Measurements from ENCODE around the gene MSI2. TPM values are rescaled to one million over a fixed set of nuclear protein-coding genes. Genes with fewer than 3 reads are reported as not detected.
A peak's percentile ranks its signal among the peaks of the same experiment; 100 is the strongest.

Gene MSI2
- total RNA-seq, 2 experiments from 2014 or later = 38.8 to 39.0 TPM

GRCh38 chr17:57670769-57671569 is 414.6 kb downstream of the MSI2 start:
- peaks cover 35% of the 10 kb centered on the region for H3K4me1 Mint-ChIP-seq (ENCODE audit: low read depth)
- H3K27me3 Mint-ChIP-seq (ENCODE audit: low read depth) = no peaks in the 10 kb centered on the region
- DNase-seq = peak; percentile 55
- no peaks in the 10 kb centered on the region for H3K36me3 Mint-ChIP-seq (ENCODE audit: low read depth)
- H3K9me3 Mint-ChIP-seq = no peaks in the 10 kb centered on the region
- intact Hi-C loops (cut with micrococcal nuclease) = loop anchor here (1.0 to 10.0 kb wide), 7 partner anchors 25 to 414 kb away; partner anchors contain the start of genes CCDC182 and MSI2
- peak overlapping the region; percentile 83 for H3K27ac Mint-ChIP-seq
- no peak overlapping the region for H3K4me3 Mint-ChIP-seq
- CTCF ChIA-PET = interaction anchor here (0.6 to 4.0 kb wide), 21 partner anchors 10 to 542 kb away, joined by 3 to 58 read pairs (median 4); no protein-coding TSS in a partner anchor

DNA sequence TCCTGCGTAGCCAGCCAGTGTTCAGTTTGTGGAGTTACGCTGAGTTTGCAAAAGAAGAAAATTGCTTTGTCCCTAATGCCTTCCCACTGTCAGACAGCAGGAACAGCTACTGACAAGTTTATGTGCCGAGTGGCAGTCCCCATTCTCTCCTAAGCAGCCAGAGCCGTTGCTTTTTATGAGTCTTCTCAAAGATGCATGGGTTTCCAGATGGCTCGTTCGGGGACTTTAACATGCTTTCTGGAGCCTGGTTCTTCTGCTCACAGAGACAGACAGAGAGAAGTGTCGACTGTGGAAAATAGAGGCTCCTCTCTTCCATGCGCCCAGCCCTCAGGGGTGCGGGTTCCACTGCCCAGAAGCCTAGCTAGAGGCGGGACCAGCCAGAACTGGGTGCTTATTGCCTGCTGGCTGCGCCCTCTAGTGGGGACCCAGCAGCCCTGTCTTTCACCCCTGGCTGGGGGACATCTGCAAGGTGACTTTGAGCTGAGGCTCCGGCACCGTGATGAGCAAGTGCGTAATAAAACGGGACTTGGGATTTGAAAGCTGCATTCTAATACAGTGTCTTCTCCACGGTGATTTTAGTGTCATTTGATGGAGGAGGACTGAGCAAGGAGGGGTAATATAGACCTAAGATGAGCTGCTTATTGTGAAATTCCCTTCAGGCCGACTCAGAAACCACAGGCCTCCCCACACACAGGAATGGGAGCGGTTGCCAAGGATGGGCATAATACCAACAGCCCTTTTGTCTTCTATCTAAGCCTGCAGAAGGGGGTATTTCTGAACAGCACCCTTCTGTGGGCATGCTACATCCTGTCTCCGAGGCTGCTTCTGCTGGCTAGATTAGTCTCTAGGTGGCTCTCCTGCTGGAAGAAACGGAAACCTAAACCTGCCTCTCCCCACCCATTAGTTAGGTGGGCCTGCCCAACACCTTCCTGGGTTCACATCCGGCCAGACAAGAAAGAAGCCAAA is 415.6 kb downstream of the MSI2 start:
- DNase-seq = peak; percentile 83
- peak overlapping the region; percentile 83 for H3K27ac Mint-ChIP-seq
- CTCF ChIA-PET = interaction anchor here (0.7 to 4.0 kb wide), 30 partner anchors 11 to 543 kb away, joined by 3 to 58 read pairs (median 4); no protein-coding TSS in a partner anchor
- intact Hi-C loops (cut with micrococcal nuclease) = loop anchor here (1.0 to 10.0 kb wide), 8 partner anchors 74 to 541 kb away; partner anchors contain the start of genes CCDC182 and MSI2
- H3K9me3 Mint-ChIP-seq = no peaks in the 10 kb centered on the region
- H3K27me3 Mint-ChIP-seq (ENCODE audit: low read depth) = no peaks in the 10 kb centered on the region
- no peak overlapping the region for H3K4me3 Mint-ChIP-seq
- peaks cover 34% of the 10 kb centered on the region for H3K4me1 Mint-ChIP-seq (ENCODE audit: low read depth)
- no peaks in the 10 kb centered on the region for H3K36me3 Mint-ChIP-seq (ENCODE audit: low read depth)

- Mint-ChIP-seq H3K36me3 (ENCODE audit: low read depth) (no peaks in the 10 kb centered on the region), H3K9me3 (no peaks in the 10 kb centered on the region), H3K4me1 (ENCODE audit: low read depth) (peaks cover 34% of the 10 kb centered on the region), H3K4me3 (no peak overlapping the region), H3K27me3 (ENCODE audit: low read depth) (no peaks in the 10 kb centered on the region), H3K27ac (peak overlapping the region; percentile 14)
- CTCF ChIA-PET = interaction anchor here (0.8 to 4.0 kb wide), 13 partner anchors 12 to 544 kb away, joined by 3 to 58 read pairs (median 4); no protein-coding TSS in a partner anchor
- intact Hi-C loops (cut with micrococcal nuclease) = loop anchor here (1.0 to 10.0 kb wide), 7 partner anchors 74 to 542 kb away; partner anchors contain the start of genes CCDC182 and MSI2
- no peak for DNase-seq
Observed at GRCh38 chr17:57672971-57673370, 416.6 kb downstream of the MSI2 start.

DNA sequence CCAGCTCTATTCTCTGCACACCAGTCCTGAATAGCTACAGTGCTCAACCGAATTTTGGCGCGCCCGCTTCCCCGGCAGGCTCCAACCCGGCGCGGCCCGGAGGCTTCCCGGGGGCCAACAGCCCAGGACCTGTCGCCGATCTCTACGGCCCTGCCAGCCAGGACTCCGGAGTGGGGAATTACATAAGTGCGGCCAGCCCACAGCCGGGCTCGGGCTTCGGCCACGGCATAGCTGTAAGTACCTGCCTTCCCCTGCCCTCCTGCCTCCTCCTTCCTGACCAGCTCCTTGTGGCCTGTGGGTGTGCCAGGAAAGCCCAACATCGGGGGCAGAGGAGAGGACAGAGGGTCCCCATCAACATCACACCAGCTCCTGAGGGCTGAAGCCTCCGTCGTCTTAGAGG is 418.6 kb downstream of the MSI2 start:
- H3K36me3 Mint-ChIP-seq (ENCODE audit: low read depth) = no peaks in the 10 kb centered on the region
- H3K27me3 Mint-ChIP-seq (ENCODE audit: low read depth) = no peaks in the 10 kb centered on the region
- H3K4me1 Mint-ChIP-seq (ENCODE audit: low read depth) = peaks cover 31% of the 10 kb centered on the region
- no peak overlapping the region for H3K27ac Mint-ChIP-seq
- no peak overlapping the region for H3K4me3 Mint-ChIP-seq
- intact Hi-C loops (cut with micrococcal nuclease) = loop anchor here (5.0 to 10.0 kb wide), 3 partner anchors 72 to 418 kb away; partner anchors contain the start of genes CCDC182 and MSI2
- H3K9me3 Mint-ChIP-seq = no peaks in the 10 kb centered on the region
- CTCF ChIA-PET = interaction anchor here (0.6 to 1.2 kb wide), 5 partner anchors 10 to 420 kb away, joined by 3 read pairs; no protein-coding TSS in a partner anchor
- no peak for DNase-seq

GRCh38 chr17:57675427-57676387 is 419.4 kb downstream of the MSI2 start:
- Mint-ChIP-seq H3K9me3 (no peaks in the 10 kb centered on the region), H3K4me1 (ENCODE audit: low read depth) (peaks cover 23% of the 10 kb centered on the region), H3K36me3 (ENCODE audit: low read depth) (peaks cover 1% of the 10 kb centered on the region), H3K27ac (no peak overlapping the region), H3K4me3 (no peak overlapping the region), H3K27me3 (ENCODE audit: low read depth) (no peaks in the 10 kb centered on the region)
- CTCF ChIA-PET = interaction anchor here (1.0 to 1.2 kb wide), 2 partner anchors 11 to 72 kb away, joined by 3 read pairs; no protein-coding TSS in a partner anchor
- no peak for DNase-seq
- intact Hi-C loops (cut with micrococcal nuclease) = loop anchor here (10.0 kb wide), 1 partner anchor 271 kb away; no protein-coding TSS in a partner anchor

GRCh38 chr17:57676543-57676942 is 420.2 kb downstream of the MSI2 start:
- no peak for DNase-seq
- intact Hi-C loops (cut with micrococcal nuclease) = loop anchor here (10.0 kb wide), 1 partner anchor 272 kb away; no protein-coding TSS in a partner anchor
- CTCF ChIA-PET = no interaction called here
- H3K36me3 Mint-ChIP-seq (ENCODE audit: low read depth) = peaks cover 1% of the 10 kb centered on the region
- no peaks in the 10 kb centered on the region for H3K9me3 Mint-ChIP-seq
- H3K4me1 Mint-ChIP-seq (ENCODE audit: low read depth) = peaks cover 16% of the 10 kb centered on the region
- H3K27ac Mint-ChIP-seq = no peak overlapping the region
- no peaks in the 10 kb centered on the region for H3K27me3 Mint-ChIP-seq (ENCODE audit: low read depth)
- H3K4me3 Mint-ChIP-seq = no peak overlapping the region

- no peaks in the 10 kb centered on the region for H3K27me3 Mint-ChIP-seq (ENCODE audit: low read depth)
- intact Hi-C loops (cut with micrococcal nuclease) = loop anchor here (10.0 kb wide), 1 partner anchor 272 kb away; no protein-coding TSS in a partner anchor
- H3K36me3 Mint-ChIP-seq (ENCODE audit: low read depth) = peaks cover 1% of the 10 kb centered on the region
- peaks cover 9% of the 10 kb centered on the region for H3K4me1 Mint-ChIP-seq (ENCODE audit: low read depth)
- no peak for DNase-seq
- H3K27ac Mint-ChIP-seq = no peak overlapping the region
- no peaks in the 10 kb centered on the region for H3K9me3 Mint-ChIP-seq
- no peak overlapping the region for H3K4me3 Mint-ChIP-seq
- CTCF ChIA-PET = no interaction called here
Observed at GRCh38 chr17:57677301-57677700, 421.0 kb downstream of the MSI2 start.

DNA sequence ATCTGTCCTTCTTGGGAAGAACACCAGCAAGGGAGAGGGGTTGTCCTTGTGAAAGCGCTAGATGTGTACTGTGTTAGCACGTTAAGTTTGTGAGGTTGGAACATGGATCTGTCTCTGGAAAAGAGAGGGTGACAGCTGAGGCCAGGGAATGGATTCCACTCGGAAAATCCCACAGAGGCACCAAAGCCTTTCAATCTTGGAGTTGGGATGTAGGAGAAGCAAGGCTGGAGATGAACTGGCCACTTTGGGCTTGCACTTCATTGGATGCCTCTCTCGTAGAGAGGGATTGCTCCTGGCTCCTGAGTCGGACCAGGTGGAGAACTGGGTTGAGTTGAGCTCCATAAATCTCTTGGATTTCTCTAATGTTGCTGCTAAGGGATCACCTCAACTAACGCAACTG is 421.5 kb downstream of the MSI2 start:
- CTCF ChIA-PET = no interaction called here
- no peaks in the 10 kb centered on the region for H3K9me3 Mint-ChIP-seq
- H3K27ac Mint-ChIP-seq = no peak overlapping the region
- peaks cover 3% of the 10 kb centered on the region for H3K4me1 Mint-ChIP-seq (ENCODE audit: low read depth)
- H3K36me3 Mint-ChIP-seq (ENCODE audit: low read depth) = peaks cover 1% of the 10 kb centered on the region
- intact Hi-C loops (cut with micrococcal nuclease) = loop anchor here (10.0 kb wide), 1 partner anchor 273 kb away; no protein-coding TSS in a partner anchor
- DNase-seq = no peak
- no peak overlapping the region for H3K4me3 Mint-ChIP-seq
- H3K27me3 Mint-ChIP-seq (ENCODE audit: low read depth) = no peaks in the 10 kb centered on the region

- Mint-ChIP-seq H3K4me1 (ENCODE audit: low read depth) (no peaks in the 10 kb centered on the region), H3K27ac (no peak overlapping the region), H3K36me3 (ENCODE audit: low read depth) (peaks cover 1% of the 10 kb centered on the region), H3K27me3 (ENCODE audit: low read depth) (no peaks in the 10 kb centered on the region), H3K4me3 (no peak overlapping the region), H3K9me3 (no peaks in the 10 kb centered on the region)
- intact Hi-C loops (cut with micrococcal nuclease) = loop anchor here (10.0 kb wide), 1 partner anchor 274 kb away; no protein-coding TSS in a partner anchor
- DNase-seq = no peak
- CTCF ChIA-PET = no interaction called here
Observed at GRCh38 chr17:57678393-57678792, 422.1 kb downstream of the MSI2 start.

DNA sequence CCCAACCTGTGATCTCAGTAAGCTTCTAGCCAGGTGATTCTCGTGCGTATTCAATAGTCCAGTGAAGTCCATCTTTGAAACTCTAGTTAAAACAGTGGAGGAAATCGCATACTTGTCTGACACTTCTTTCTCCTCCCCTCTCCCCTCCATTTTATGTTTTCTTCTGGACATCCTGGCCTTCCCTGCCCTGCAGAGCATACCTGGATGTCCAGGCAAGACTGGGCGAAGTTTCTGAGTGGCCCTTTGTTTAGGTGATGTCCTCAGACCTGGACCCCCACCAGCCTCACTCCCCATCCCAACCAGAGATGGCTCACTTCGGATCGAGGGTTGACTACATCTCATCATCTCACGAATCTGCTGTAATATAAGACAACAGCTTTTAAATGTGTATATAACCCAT is 423.0 kb downstream of the MSI2 start:
- no peaks in the 10 kb centered on the region for H3K9me3 Mint-ChIP-seq
- H3K27me3 Mint-ChIP-seq (ENCODE audit: low read depth) = no peaks in the 10 kb centered on the region
- H3K4me1 Mint-ChIP-seq (ENCODE audit: low read depth) = no peaks in the 10 kb centered on the region
- H3K27ac Mint-ChIP-seq = no peak overlapping the region
- H3K36me3 Mint-ChIP-seq (ENCODE audit: low read depth) = peaks cover 1% of the 10 kb centered on the region
- intact Hi-C loops (cut with micrococcal nuclease) = loop anchor here (10.0 kb wide), 1 partner anchor 275 kb away; no protein-coding TSS in a partner anchor
- no peak for DNase-seq
- CTCF ChIA-PET = no interaction called here
- no peak overlapping the region for H3K4me3 Mint-ChIP-seq

All from activated naive CD4-positive, alpha-beta T cell treated with anti-CD3 and anti-CD28 coated beads for 36 hours (primary cell).